ENCODE results near the gene ZNF106.

GRCh38 chr15:42387603-42388002 is 103.3 kb downstream of the ZNF106 start:
- TF ChIP-seq EZH2phosphoT487 (IDR thresholded peaks at IDR 0.05; ENCODE audit: insufficient read depth, low read depth) (no peak), EZH2 (IDR thresholded peaks at IDR 0.05; ENCODE audit: insufficient read depth, poor library complexity, severe bottlenecking) (no peak)

All from GM23248 (cell line).